ENCODE data around the gene SYCP3. TPM values are rescaled to one million over a fixed set of nuclear protein-coding genes. Genes with fewer than 3 reads are reported as not detected.

SYCP3 gene
- total RNA-seq, 1 experiment from 2014 or later, result not detected

GRCh38 chr12:101680240-101680639 is 59.0 kb downstream of the SYCP3 start:
- no peak for DNase-seq (ENCODE audit: low spot score)

Other genes with a start within 250 kb of the SYCP3 start
- gene MYBPC1, start 144.5 kb downstream of the SYCP3 start, total RNA-seq (2014; rRNA removed; shearing (Covaris generic)), result not detected in 2 replicates
- gene CHPT1, start 41.8 kb downstream of the SYCP3 start, total RNA-seq (2014; rRNA removed; shearing (Covaris generic)), result 57.1 and 58.9 TPM in 2 replicates
- gene GNPTAB, start 91.5 kb upstream of the SYCP3 start, total RNA-seq (2014; rRNA removed; shearing (Covaris generic)), result 11.9 and 18.4 TPM in 2 replicates
- gene DRAM1, start 138.1 kb upstream of the SYCP3 start, total RNA-seq (2014; rRNA removed; shearing (Covaris generic)), result 16.9 and 29.0 TPM in 2 replicates